Heart right ventricle (tissue), 16 donors: Measurements from ENCODE around the gene TEX51. TPM values are rescaled to one million over a fixed set of nuclear protein-coding genes. Genes with fewer than 3 reads are reported as not detected.

Source experiments
- ATAC-seq, 8 donors: fragments of 200-7000 bp; cut with Tn5 transposase; one replicate each; pipeline ENCODE4 v1.9.1; 2020; ENCODE audit warnings: mild to moderate bottlenecking in 8 of 8, moderate library complexity in 8 of 8, moderate number of reproducible peaks in 1 of 8
- DNase-seq, 2 donors: peaks; one replicate each; pipeline ENCODE4 v3.0.0-alpha.2; 2020
- H3K27ac ChIP-seq, 10 donors: fragments of 200-600 bp; sonication (generic) in 2 of 10; one replicate each; pipeline versions ENCODE4 v1.5.0 to v1.8.0; 2020 to 2022; ENCODE audit warnings: mild to moderate bottlenecking in 3 of 10
- H3K27me3 ChIP-seq, 7 donors: fragments of 200-600 bp; one replicate each; pipeline ENCODE4 v1.8.0; 2021 to 2022; ENCODE audit warnings: mild to moderate bottlenecking in 2 of 7
- H3K36me3 ChIP-seq, 9 donors: fragments of 200-600 bp; sonication (generic) in 1 of 9; one replicate each; pipeline versions ENCODE4 v1.5.0 to v1.8.0; 2020 to 2022; ENCODE audit warnings: mild to moderate bottlenecking in 2 of 9
- H3K4me1 ChIP-seq, 9 donors: fragments of 200-600 bp; sonication (generic) in 1 of 9; one replicate each; pipeline versions ENCODE4 v1.5.0 to v1.8.0; 2020 to 2022; ENCODE audit warnings: mild to moderate bottlenecking in 4 of 9
- H3K4me3 ChIP-seq, 10 donors: fragments of 200-600 bp; sonication (generic) in 2 of 10; one replicate each; pipeline versions ENCODE4 v1.5.0 to v1.8.0; 2020 to 2022; ENCODE audit warnings: mild to moderate bottlenecking in 7 of 10, moderate library complexity in 2 of 10
- H3K9me3 ChIP-seq, 11 donors: fragments of 200-600 bp in 10 of 11; sonication (generic) in 2 of 11; one replicate each; pipeline versions ENCODE4 v1.5.0 to v1.8.0; 2013 to 2022; ENCODE audit warnings: mild to moderate bottlenecking in 2 of 11, control low read depth in 1 of 11, moderate library complexity in 1 of 11
- CTCF ChIP-seq, 9 donors: fragments of 200-600 bp; sonication (generic) in 2 of 9; IDR thresholded peaks; one replicate each; pipeline versions ENCODE4 v1.5.0 to v1.8.0; 2021 to 2022; ENCODE audit warnings: antibody characterized with exemption in 9 of 9, mild to moderate bottlenecking in 5 of 9, moderate library complexity in 1 of 9
- WGBS, 2 donors: extraction: QIAGEN DNeasy Blood & Tissue Kit; methylation state at CpG; one replicate each; pipeline ENCODE4 v1.1.7; 2013; ENCODE audit warnings: inconsistent platforms in 1 of 2; 5-methylcytosine and 5-hydroxymethylcytosine counted together
- intact Hi-C, 10 donors: fragments of 100-400 bp; cut with DNase I; formaldehyde crosslinking; loops; one replicate each; pipeline versions ENCODE4 v1.11.1 to v1.14.2; 2022
- long read RNA-seq, 3 donors: library from polyadenylated mRNA; unstranded; transcript quantifications; one replicate each; pipeline ENCODE4 v2.0.0, GENCODE V29; 2020 to 2021
- polyA plus RNA-seq, 2 donors: library from polyadenylated mRNA; stranded (reverse); fragments of 200-250 nt; gene quantifications; one replicate each; pipeline ENCODE4 v1.2.3, GENCODE V29; 2013
- total RNA-seq, 10 donors: library from RNA; stranded (reverse); fragmentation: NEBNext Ultra II Directional in 3 of 10; extraction: Animal tissue kit (Norgen Biotek cat#: 25700) in 3 of 10; gene quantifications; one replicate each; pipeline versions ENCODE4 v1.2.1 to v1.2.4, GENCODE V29; 2021 to 2023
- donor health status: Arrhythmogenic right ventricular cardiomyopathy.
- donor health status: ischemic (EF 13 %, LVEDD 7.1; RV severe dilation, severe dysfunction).
- donor health status: healthy with polysubstance abuse.
- donor health status: DM: no; HTN: yes; CAD: no.
- donor health status: DM: no; HTN: no; CAD: no.
- donor health status: ischemic (EF 25% LVEDD 6.9; RV normal size, moderate dysfunction).
- donor health status: ischemic (EF 25% LVEDD 5.7; RV mildly dilated, moderate dysfunction).
- donor health status: healthy.
- donor health status: DM: yes; HTN: yes; CAD: no.
- donor health status: Ischemic cardiomyopathy.
- donor health status: ischemic (EF 35%, LVEDD 5.7; RV mildly dilated, moderate dysfunction).
- donor health status: nonischemic (EF 11% LVEDD 7.7; RV severe dilation, severe dysfunction).
- donor health status: DM: yes; HTN: yes; CAD: no.
- donor health status: PGD.
- donor health status: ischemic (EF 29% LVEDD 5.4; RV normal size, mild dysfunction).
- donor health status: nonischemic (EF 23%, LVEDD 6.1; RV moderate dilation, normal function).

TEX51 gene
- total RNA-seq: not detected
- polyA plus RNA-seq: not detected
- long read RNA-seq, donor 1: 0 reads
- long read RNA-seq, donor 2: 0 reads
- long read RNA-seq, donor 3: 0 reads

- intact Hi-C loops: no loop called here
- no peak for DNase-seq
Observed at GRCh38 chr2:126898636-126899035, at the start of gene TEX51. TSS of gene TEX51 (plus strand) at chr2:126898890. CDS start at chr2:126898919, 29 bp downstream.

GRCh38 chr2:126849054-126849453, 49.6 kb upstream of the TEX51 start:
- no peak for TF ChIP-seq CTCF (IDR thresholded peaks at IDR 0.05)
- no peak overlapping the region for H3K4me3 ChIP-seq
- H3K27me3 ChIP-seq: peaks cover 0 to 6% (median 0%) of the 10 kb centered on the region in 7 donors
- no peaks in the 10 kb centered on the region for H3K36me3 ChIP-seq
- intact Hi-C loops: no loop called here
- DNase-seq: no peak
- no peaks in the 10 kb centered on the region for H3K9me3 ChIP-seq
- no peak for ATAC-seq
- H3K4me1 ChIP-seq: no peaks in the 10 kb centered on the region
- 67 to 69% methylated on average over 2 of the region's 2 CpGs for WGBS, 2 donors
- H3K27ac ChIP-seq: no peak overlapping the region

More at GRCh38 chr2:126898636-126899035, at the start of gene TEX51:
- WGBS, 2 donors: 75 to 84% methylated on average over 5 of the region's 5 CpGs
- H3K9me3 ChIP-seq: peaks cover 0 to 5% (median 0%) of the 10 kb centered on the region in 11 donors
- H3K4me3 ChIP-seq: no peak within 1 kb of the TSS
- TF ChIP-seq CTCF (IDR thresholded peaks at IDR 0.05): no peak
- no peaks in the 10 kb centered on the region for H3K36me3 ChIP-seq
- ATAC-seq: no peak
- no peaks in the 10 kb centered on the region for H3K4me1 ChIP-seq
- peaks cover 0 to 15% (median 0%) of the 10 kb centered on the region in 7 donors for H3K27me3 ChIP-seq
- H3K27ac ChIP-seq: no peak within 1 kb of the TSS

- H3K27me3 ChIP-seq: peaks cover 0 to 6% (median 0%) of the 10 kb centered on the region in 7 donors
- no peak overlapping the region for H3K4me3 ChIP-seq
- DNase-seq (no peak), ATAC-seq (no peak)
- no peak overlapping the region for H3K27ac ChIP-seq
- no peak for TF ChIP-seq CTCF (IDR thresholded peaks at IDR 0.05)
- intact Hi-C loops: no loop called here
- no peaks in the 10 kb centered on the region for H3K9me3 ChIP-seq
- H3K36me3 ChIP-seq: no peaks in the 10 kb centered on the region
- H3K4me1 ChIP-seq: no peaks in the 10 kb centered on the region
- 55% methylated on average over 4 of the region's 4 CpGs for WGBS, 2 donors
Observed at GRCh38 chr2:126849486-126849885, 49.2 kb upstream of the TEX51 start.

- DNase-seq (no peak), ATAC-seq (no peak)
- Histone ChIP-seq H3K4me3 (no peak overlapping the region), H3K4me1 (no peaks in the 10 kb centered on the region), H3K9me3 (no peaks in the 10 kb centered on the region), H3K27ac (no peak overlapping the region), H3K27me3 (peaks cover 0 to 6% (median 0%) of the 10 kb centered on the region in 7 donors), H3K36me3 (no peaks in the 10 kb centered on the region)
- intact Hi-C loops: no loop called here
- no peak for TF ChIP-seq CTCF (IDR thresholded peaks at IDR 0.05)
- 64 to 69% methylated on average over 7 of the region's 7 CpGs for WGBS, 2 donors
Observed at GRCh38 chr2:126849991-126850535, 48.6 kb upstream of the TEX51 start.
